GM19467 (cell line): ENCODE results near the gene CXCL5.

Source experiments
- ATAC-seq: cut with Tn5 transposase; IDR thresholded peaks from one replicate; pipeline ENCODE4 v1.9.1; 2021; ENCODE audit warnings: mild to moderate bottlenecking, moderate library complexity; ENCODE audit not compliant: unreplicated experiment

The CXCL5 gene

GRCh38 chr4:73998040-73999011 lies at the start of gene CXCL5:
CXCL5 (minus strand) TSS chr4:73998677; CDS start chr4:73998581, 96 bp downstream.
- no peak for ATAC-seq

GRCh38 chr4:74047152-74047551 lies 48.7 kb upstream of the CXCL5 start:
- ATAC-seq: no peak

GRCh38 chr4:74045772-74046171 lies 47.3 kb upstream of the CXCL5 start:
- ATAC-seq: no peak

GRCh38 chr4:74045247-74045646 lies 46.8 kb upstream of the CXCL5 start:
- no peak for ATAC-seq

GRCh38 chr4:74044677-74045076 lies 46.2 kb upstream of the CXCL5 start:
- no peak for ATAC-seq

GRCh38 chr4:74042681-74043080 lies 44.2 kb upstream of the CXCL5 start:
- ATAC-seq: no peak

- ATAC-seq: no peak
These were observed 42.9 kb upstream of the CXCL5 start for GRCh38 chr4:74041418-74041817.

GRCh38 chr4:74039315-74039763 lies 40.9 kb upstream of the CXCL5 start:
- no peak for ATAC-seq

GRCh38 chr4:74038425-74039314 lies 40.2 kb upstream of the CXCL5 start, which contains the start of gene CXCL3:
CXCL3 (minus strand) TSS chr4:74038689; CDS start chr4:74038611, 78 bp downstream.
- no peak for ATAC-seq

- no peak for ATAC-seq
These were observed 39.6 kb upstream of the CXCL5 start for GRCh38 chr4:74038086-74038424.

- no peak for ATAC-seq
These were observed 38.8 kb upstream of the CXCL5 start for GRCh38 chr4:74037076-74037955.

- ATAC-seq: no peak
These were observed 35.3 kb upstream of the CXCL5 start for GRCh38 chr4:74033739-74034138.

GRCh38 chr4:74032064-74032463 lies 33.6 kb upstream of the CXCL5 start:
- ATAC-seq: no peak

- no peak for ATAC-seq
These were observed 33.1 kb upstream of the CXCL5 start for GRCh38 chr4:74031576-74031975.

GRCh38 chr4:74030285-74030684 lies 31.8 kb upstream of the CXCL5 start:
- no peak for ATAC-seq

GRCh38 chr4:74028504-74028903 lies 30.0 kb upstream of the CXCL5 start:
- no peak for ATAC-seq

GRCh38 chr4:74023709-74024108 lies 25.2 kb upstream of the CXCL5 start:
- no peak for ATAC-seq

- no peak for ATAC-seq
These were observed 23.1 kb upstream of the CXCL5 start for GRCh38 chr4:74021601-74022000.

GRCh38 chr4:74018771-74019170 lies 20.3 kb upstream of the CXCL5 start:
- ATAC-seq: no peak

GRCh38 chr4:74018116-74018515 lies 19.6 kb upstream of the CXCL5 start:
- ATAC-seq: no peak

- no peak for ATAC-seq
These were observed 17.6 kb upstream of the CXCL5 start for GRCh38 chr4:74016068-74016467.
